Keratinocyte (primary cell): ENCODE measurements around the gene ABHD5. TPM values are rescaled to one million over a fixed set of nuclear protein-coding genes. Genes with fewer than 3 reads are reported as not detected.
"Not testable (repeated sequence)": the region's sequence is repeated elsewhere in the genome, so short reads cannot be mapped to it uniquely, and the experiment has no call there.

ENCODE experiments used
- DNase-seq: peaks from one replicate; pipeline ENCODE4 v3.0.0-alpha.2; 2011; ENCODE audit warnings: low read depth, missing footprints, low spot score
- FAIRE-seq: peaks from 2 replicates; lab custom pipeline; 2011; peaks lifted over from hg19 to GRCh38; lab: Jason Lieb, UNC
- H2AFZ ChIP-seq: 2 replicates; pipeline ENCODE4 v1.6.0; 2012; ENCODE audit warnings: low read length, control low read depth, inconsistent platforms; ENCODE audit not compliant: control insufficient read depth
- H3K27ac ChIP-seq: 2 replicates; pipeline ENCODE4 v1.5.1; 2011; ENCODE audit warnings: low read length; ENCODE audit not compliant: control insufficient read depth, insufficient read depth
- H3K27me3 ChIP-seq: 3 replicates; pipeline ENCODE4 v1.6.0; 2011; ENCODE audit warnings: low read length; ENCODE audit not compliant: control insufficient read depth, insufficient read depth; ENCODE audit errors: extremely low read depth
- H3K36me3 ChIP-seq, 2 experiments: 2 replicates in 1 of 2; 3 replicates in 1 of 2; pipeline ENCODE4 v1.5.1; 2011; ENCODE audit warnings: low read length in 2 of 2, mild to moderate bottlenecking in 1 of 2; ENCODE audit not compliant: control insufficient read depth in 2 of 2, insufficient read depth in 2 of 2; ENCODE audit errors: extremely low read depth in 1 of 2
- H3K4me1 ChIP-seq: 3 replicates; pipeline ENCODE4 v1.5.1; 2011; ENCODE audit warnings: low read length; ENCODE audit not compliant: control insufficient read depth, insufficient read depth; ENCODE audit errors: extremely low read depth
- H3K4me2 ChIP-seq: 3 replicates; pipeline ENCODE4 v1.6.0; 2011; ENCODE audit warnings: low read depth, low read length; ENCODE audit not compliant: control insufficient read depth, insufficient read depth; ENCODE audit errors: extremely low read depth
- H3K4me3 ChIP-seq, 3 experiments: fragments of 200-600 bp in 1 of 3; sonication (generic) in 1 of 3; 2 replicates in 2 of 3; 3 replicates in 1 of 3; pipeline ENCODE4 v1.5.1; 2011 to 2016; ENCODE audit warnings: low read length in 3 of 3, mild to moderate bottlenecking in 3 of 3, control low read depth in 2 of 3, inconsistent platforms in 1 of 3, low read depth in 1 of 3, mixed read lengths in 1 of 3, mixed run types in 1 of 3, moderate library complexity in 1 of 3; ENCODE audit not compliant: control insufficient read depth in 2 of 3, insufficient read depth in 2 of 3; ENCODE audit errors: extremely low read depth in 1 of 3
- H3K79me2 ChIP-seq: 2 replicates; pipeline ENCODE4 v1.6.0; 2012; ENCODE audit warnings: low read length; ENCODE audit not compliant: control insufficient read depth, insufficient read depth
- H3K9ac ChIP-seq: 3 replicates; pipeline ENCODE4 v1.6.0; 2011; ENCODE audit warnings: low read length; ENCODE audit not compliant: control insufficient read depth, insufficient read depth; ENCODE audit errors: extremely low read depth
- H3K9me1 ChIP-seq: 3 replicates; pipeline ENCODE4 v1.6.0; 2011; ENCODE audit warnings: low read length; ENCODE audit not compliant: control insufficient read depth, insufficient read depth; ENCODE audit errors: extremely low read depth
- H3K9me3 ChIP-seq: 2 replicates; pipeline ENCODE4 v1.5.1; 2012; ENCODE audit warnings: low read depth, low read length; ENCODE audit not compliant: control insufficient read depth
- H4K20me1 ChIP-seq: 3 replicates; pipeline ENCODE4 v1.6.0; 2011; ENCODE audit warnings: low read length; ENCODE audit not compliant: control insufficient read depth, insufficient read depth; ENCODE audit errors: extremely low read depth
- EZH2 ChIP-seq: IDR thresholded peaks from one replicate; pipeline ENCODE4 v1.6.1; 2012; ENCODE audit warnings: inconsistent platforms, mild to moderate bottlenecking, low read length, moderate library complexity
- dilution Hi-C: fragments of 300-500 bp; cut with MboI; formaldehyde crosslinking; loops from one replicate; pipeline ENCODE4 v1.7.0; 2020; ENCODE audit warnings: low sequenced_read_pairs; ENCODE audit not compliant: extremely low pct_ligation_motif_present
- polyA plus RNA-seq, 5 experiments: library from polyadenylated mRNA; depleted of rRNA in 3 of 5; stranded (reverse) in 3 of 5; stranded (forward) in 1 of 5; unstranded in 1 of 5; fragments of >200 nt; gene quantifications; 1 replicate in 1 of 5; 2 replicates in 3 of 5; 3 replicates in 1 of 5; pipeline versions ENCODE4 v1.2.1 to v1.2.3, GENCODE V29; 2011 to 2012; ENCODE audit warnings: missing spikeins in 2 of 5, low read depth in 1 of 5, low replicate concordance in 1 of 5
- TF ChIP-seq, protein P1 (sequence below), 3 experiments: IDR thresholded peaks in 1 of 3; conservative IDR thresholded peaks in 1 of 3; optimal IDR thresholded peaks in 1 of 3; 2 replicates in 2 of 3; 3 replicates in 1 of 3; pipeline versions ENCODE3 to v1.5.1; 2011; ENCODE audit warnings: low read length in 3 of 3, mild to moderate bottlenecking in 3 of 3, moderate library complexity in 2 of 3, control low read depth in 1 of 3, inconsistent platforms in 1 of 3; ENCODE audit not compliant: insufficient read depth in 2 of 3; ENCODE audit errors: extremely low read depth in 1 of 3

Gene ABHD5
- polyA plus RNA-seq, 1 donor (not counting 4 experiments of a cell fraction or from before 2014, with no cell fraction given) = 26.8 TPM

DNA sequence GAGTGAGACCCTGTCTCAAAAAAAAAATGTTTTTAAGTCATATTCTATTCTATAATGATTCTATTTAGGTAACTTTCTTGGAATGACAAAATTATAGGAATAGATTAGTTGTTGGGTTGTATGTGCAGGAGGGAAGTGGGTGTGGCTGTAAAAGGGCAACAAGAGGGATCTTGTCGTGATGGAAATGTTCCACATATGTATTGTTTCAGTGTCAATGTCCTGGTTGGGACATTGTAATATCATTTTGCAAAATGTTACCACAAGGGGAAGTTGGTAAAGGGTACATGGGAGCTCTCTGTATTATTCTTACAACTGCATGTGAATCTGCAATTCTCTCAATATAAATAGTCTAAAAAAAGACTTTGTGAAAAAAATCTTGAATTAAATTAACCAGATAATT is 14.3 kb upstream of the ABHD5 start:
- DNase-seq (no peak), FAIRE-seq (no peak)
- Histone ChIP-seq H2AFZ (no peak overlapping the region), H4K20me1 (no peaks in the 10 kb centered on the region), H3K79me2 (no peaks in the 10 kb centered on the region), H3K4me2 (no peak overlapping the region), H3K9me3 (no peaks in the 10 kb centered on the region), H3K27me3 (no peaks in the 10 kb centered on the region), H3K4me1 (no peaks in the 10 kb centered on the region), H3K27ac (no peak overlapping the region), H3K9ac (no peak overlapping the region), H3K36me3 (no peaks in the 10 kb centered on the region), H3K9me1 (no peaks in the 10 kb centered on the region), H3K4me3 (no peak overlapping the region)
- no peak for TF ChIP-seq EZH2
- TF ChIP-seq, protein P1, sequence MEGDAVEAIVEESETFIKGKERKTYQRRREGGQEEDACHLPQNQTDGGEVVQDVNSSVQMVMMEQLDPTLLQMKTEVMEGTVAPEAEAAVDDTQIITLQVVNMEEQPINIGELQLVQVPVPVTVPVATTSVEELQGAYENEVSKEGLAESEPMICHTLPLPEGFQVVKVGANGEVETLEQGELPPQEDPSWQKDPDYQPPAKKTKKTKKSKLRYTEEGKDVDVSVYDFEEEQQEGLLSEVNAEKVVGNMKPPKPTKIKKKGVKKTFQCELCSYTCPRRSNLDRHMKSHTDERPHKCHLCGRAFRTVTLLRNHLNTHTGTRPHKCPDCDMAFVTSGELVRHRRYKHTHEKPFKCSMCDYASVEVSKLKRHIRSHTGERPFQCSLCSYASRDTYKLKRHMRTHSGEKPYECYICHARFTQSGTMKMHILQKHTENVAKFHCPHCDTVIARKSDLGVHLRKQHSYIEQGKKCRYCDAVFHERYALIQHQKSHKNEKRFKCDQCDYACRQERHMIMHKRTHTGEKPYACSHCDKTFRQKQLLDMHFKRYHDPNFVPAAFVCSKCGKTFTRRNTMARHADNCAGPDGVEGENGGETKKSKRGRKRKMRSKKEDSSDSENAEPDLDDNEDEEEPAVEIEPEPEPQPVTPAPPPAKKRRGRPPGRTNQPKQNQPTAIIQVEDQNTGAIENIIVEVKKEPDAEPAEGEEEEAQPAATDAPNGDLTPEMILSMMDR (optimal IDR thresholded peaks at IDR 0.05 in 1 of 3, IDR thresholded peaks at IDR 0.05 in 1 of 3, conservative IDR thresholded peaks at IDR 0.05 in 1 of 3; ENCODE audit: extremely low read depth in 1 of 3, insufficient read depth in 2 of 3, low read length in 3 of 3) = no peak
- dilution Hi-C loops = no loop called here

GRCh38 chr3:43678375-43678774 is 12.4 kb upstream of the ABHD5 start:
- FAIRE-seq, H3K9me3 ChIP-seq, H3K9me1 ChIP-seq, H3K4me1 ChIP-seq, H2AFZ ChIP-seq, H3K4me3 ChIP-seq, H3K9ac ChIP-seq, H4K20me1 ChIP-seq, H3K27me3 ChIP-seq, dilution Hi-C loops, H3K27ac ChIP-seq, H3K4me2 ChIP-seq, H3K79me2 ChIP-seq, H3K36me3 ChIP-seq, DNase-seq: not testable (repeated sequence)

DNA sequence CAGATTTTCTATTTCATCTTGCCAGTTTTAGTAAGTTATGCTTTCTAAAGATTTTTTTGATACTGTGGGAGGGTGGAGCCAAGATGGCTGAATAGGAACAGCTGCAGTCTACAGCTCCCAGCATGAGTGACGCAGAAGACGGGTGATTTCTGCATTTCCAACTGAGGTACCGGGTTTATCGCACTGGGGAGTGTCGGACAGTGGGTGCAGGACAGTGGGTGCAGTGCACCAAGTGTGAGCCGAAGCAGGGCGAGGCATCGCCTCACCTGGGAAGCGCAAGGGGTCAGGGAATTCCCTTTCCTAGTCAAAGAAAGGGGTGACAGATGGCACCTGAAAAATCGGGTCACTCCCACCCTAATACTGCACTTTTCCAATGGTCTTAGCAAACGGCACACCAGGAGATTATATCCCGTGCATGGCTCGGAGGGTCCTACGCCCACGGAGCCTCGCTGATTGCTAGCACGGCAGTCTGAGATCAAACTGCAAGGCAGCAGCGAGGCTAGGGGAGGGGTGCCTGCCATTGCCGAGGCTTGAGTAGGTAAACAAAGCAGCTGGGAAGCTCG is 11.8 kb upstream of the ABHD5 start:
- H3K36me3 ChIP-seq, H3K27ac ChIP-seq, H3K4me3 ChIP-seq, H4K20me1 ChIP-seq, H3K27me3 ChIP-seq, H3K4me2 ChIP-seq, H3K9ac ChIP-seq, H3K9me1 ChIP-seq, H3K9me3 ChIP-seq, DNase-seq, H3K79me2 ChIP-seq, H3K4me1 ChIP-seq, FAIRE-seq, H2AFZ ChIP-seq, dilution Hi-C loops: not testable (repeated sequence)

DNA sequence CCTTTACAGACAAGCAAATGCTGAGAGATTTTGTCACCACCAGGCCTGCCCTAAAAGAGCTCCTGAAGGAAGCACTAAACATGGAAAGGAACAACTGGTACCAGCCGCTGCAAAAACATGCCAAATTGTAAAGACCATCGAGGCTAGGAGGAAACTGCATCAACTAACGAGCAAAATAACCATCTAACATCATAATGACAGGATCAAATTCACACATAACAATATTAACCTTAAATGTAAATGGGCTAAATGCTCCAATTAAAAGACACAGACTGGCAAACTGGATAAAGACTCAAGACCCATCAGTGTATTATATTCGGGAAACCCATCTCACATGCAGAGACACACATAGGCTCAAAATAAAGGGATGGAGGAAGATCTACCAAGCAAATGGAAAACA is 9.9 kb upstream of the ABHD5 start:
- dilution Hi-C loops, FAIRE-seq, H4K20me1 ChIP-seq: not testable (repeated sequence)

More for the DNA sequence above, 9.9 kb upstream of the ABHD5 start:
- not testable (repeated sequence) for H3K36me3 ChIP-seq, H3K9me3 ChIP-seq, H3K4me2 ChIP-seq, H3K27ac ChIP-seq, H3K4me1 ChIP-seq, H3K79me2 ChIP-seq, H3K4me3 ChIP-seq, H3K9ac ChIP-seq, DNase-seq, H2AFZ ChIP-seq, H3K9me1 ChIP-seq, H3K27me3 ChIP-seq
